Peyer's patch (tissue), 4 donors: ENCODE measurements around the gene IMPA2.

Experiments
- POLR2A ChIP-seq, 2 donors: fragments of 450-650 bp; IDR thresholded peaks; one replicate each; pipeline ENCODE4 v1.5.1; 2017; ENCODE audit warnings: antibody characterized with exemption in 2 of 2, mild to moderate bottlenecking in 2 of 2, moderate library complexity in 2 of 2
- TF ChIP-seq, protein P1 (sequence below), 6 experiments: fragments of 450-650 bp in 4 of 6; fragments of 200-600 bp in 2 of 6; sonication (generic) in 1 of 6; IDR thresholded peaks; one replicate each; pipeline ENCODE4 v1.5.1; 2017 to 2019; ENCODE audit warnings: antibody characterized with exemption in 6 of 6, mild to moderate bottlenecking in 3 of 6, moderate library complexity in 1 of 6

DNA sequence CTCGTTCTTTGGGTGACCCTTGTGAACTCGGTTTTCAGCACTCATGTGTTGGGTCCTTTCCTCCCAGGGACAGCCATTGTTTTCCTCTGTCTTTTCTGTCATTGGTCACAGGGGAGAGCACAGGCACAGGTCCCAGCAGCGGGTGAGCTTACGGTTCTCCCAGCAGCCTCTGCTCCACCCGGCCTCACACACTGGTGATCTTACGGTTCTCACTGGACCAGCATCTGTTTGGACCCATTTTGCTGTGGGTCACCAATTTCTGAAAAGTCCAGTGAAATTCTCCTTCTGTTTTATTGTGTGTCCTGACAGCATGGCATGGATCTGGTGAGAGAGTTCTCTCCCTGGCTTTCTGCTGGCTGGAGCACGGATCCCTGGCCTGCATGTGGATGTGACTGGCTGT, 62.5 kb downstream of the IMPA2 start:
- TF ChIP-seq, protein P1, sequence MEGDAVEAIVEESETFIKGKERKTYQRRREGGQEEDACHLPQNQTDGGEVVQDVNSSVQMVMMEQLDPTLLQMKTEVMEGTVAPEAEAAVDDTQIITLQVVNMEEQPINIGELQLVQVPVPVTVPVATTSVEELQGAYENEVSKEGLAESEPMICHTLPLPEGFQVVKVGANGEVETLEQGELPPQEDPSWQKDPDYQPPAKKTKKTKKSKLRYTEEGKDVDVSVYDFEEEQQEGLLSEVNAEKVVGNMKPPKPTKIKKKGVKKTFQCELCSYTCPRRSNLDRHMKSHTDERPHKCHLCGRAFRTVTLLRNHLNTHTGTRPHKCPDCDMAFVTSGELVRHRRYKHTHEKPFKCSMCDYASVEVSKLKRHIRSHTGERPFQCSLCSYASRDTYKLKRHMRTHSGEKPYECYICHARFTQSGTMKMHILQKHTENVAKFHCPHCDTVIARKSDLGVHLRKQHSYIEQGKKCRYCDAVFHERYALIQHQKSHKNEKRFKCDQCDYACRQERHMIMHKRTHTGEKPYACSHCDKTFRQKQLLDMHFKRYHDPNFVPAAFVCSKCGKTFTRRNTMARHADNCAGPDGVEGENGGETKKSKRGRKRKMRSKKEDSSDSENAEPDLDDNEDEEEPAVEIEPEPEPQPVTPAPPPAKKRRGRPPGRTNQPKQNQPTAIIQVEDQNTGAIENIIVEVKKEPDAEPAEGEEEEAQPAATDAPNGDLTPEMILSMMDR (IDR thresholded peaks at IDR 0.05): no peak
- no peak for TF ChIP-seq POLR2A (IDR thresholded peaks at IDR 0.05)
